Islet of Langerhans (tissue), 1 donor: Measurements from ENCODE around the gene LGMN.
"Not testable (repeated sequence)": the region's sequence is repeated elsewhere in the genome, so short reads cannot be mapped to it uniquely, and the experiment has no call there.

ENCODE experiments used
- FAIRE-seq: peaks from one replicate; lab custom pipeline; 2011; peaks lifted over from hg19 to GRCh38; lab: Jason Lieb, UNC

The LGMN gene

DNA sequence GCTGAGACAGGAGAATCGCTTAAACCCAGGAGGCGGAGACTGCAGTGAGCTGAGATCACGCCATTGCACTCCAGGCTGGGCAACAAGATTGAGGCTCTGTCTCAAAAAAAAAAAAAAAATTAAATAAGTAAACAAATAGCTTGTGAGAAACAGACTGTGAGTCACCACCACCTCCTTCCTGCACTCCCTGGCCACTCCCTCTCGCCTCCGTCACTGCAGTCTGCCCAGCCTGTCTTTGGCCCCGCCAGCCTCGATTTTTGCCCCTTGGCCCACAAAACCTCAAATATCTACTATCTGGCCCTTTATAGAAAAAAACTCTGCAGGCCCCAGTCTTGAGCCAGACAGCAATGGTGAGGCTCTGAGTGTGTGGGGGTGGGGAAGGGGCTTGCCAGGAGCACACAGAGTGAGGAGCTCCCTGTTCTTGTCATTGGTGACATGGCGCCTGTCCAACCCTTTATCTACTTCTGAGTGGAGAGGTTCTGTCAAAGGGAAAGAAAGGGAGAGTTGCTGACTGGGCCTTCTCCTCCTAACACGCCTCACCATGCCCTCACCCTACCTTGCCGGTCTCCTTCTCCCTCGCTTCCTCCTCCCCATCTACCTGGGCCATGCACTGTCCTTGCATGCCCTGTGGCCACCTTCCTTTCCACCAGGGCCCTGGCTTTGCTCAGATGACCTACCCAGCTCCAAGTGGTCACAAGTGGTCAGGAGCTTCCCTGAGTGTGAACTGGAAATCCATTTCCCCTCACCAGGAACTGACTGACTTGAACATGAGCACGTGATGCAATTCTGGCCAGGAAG is 22.1 kb downstream of the LGMN start:
- no peak for FAIRE-seq

DNA sequence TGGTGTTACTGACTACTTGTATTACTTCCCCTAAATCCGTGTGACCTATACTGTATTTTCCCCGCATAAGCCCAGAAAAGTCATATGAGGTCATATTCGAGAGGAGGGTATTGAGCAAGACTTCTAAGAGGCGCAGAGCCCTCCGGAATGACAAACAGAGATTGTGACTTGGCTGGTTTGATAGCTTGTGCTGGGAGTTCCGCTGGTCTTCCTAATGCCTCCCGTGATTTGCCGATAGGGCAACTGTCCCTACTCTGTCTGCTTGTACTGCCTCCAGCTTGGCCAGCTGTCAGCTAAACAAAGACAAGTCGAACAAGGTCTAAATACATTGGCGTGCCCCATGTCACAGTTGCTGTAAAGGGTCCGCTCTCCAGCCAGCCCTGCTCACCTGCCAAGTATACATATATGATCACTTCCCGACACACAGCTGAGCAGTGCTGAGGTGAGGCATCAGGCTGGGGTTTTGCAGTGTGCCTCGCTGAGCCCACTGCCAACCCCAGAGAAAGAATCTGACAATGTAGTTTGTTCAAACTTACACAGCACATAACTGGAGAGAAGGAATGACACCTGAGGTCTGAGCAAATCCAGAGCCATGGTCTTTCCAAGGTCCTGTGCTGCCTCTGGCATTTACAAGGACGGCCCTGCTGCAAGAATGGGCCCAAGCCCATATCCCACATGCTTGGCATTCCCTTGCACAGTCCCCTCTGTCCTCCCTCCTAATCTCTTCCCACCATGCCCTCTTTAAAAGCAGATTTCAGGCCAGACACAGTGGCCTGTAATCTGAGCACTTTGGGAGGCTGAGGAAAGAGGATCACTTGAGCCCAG is 23.7 kb downstream of the LGMN start:
- no peak for FAIRE-seq

DNA sequence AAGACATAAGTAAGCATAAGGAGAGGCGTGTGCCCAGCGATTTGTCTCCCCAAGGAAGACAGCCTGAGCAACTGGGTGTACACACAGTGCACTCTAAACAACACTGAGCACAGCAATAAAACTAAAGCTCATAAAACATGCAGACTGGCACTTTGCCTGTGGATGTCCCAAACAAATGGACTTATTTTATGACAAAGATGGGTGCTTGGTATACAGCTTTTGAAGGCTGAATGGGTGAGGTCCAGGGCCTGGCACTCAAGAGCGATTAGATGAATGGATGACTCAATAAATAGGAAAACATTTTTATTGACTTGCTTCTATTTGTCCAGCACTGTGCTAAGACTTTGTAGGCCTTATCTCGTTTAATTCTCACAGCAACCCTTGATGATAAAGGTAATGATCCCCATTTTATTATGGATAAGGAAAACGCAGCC is 28.5 kb downstream of the LGMN start:
- FAIRE-seq: no peak

GRCh38 chr14:92719421-92719820 is 29.0 kb downstream of the LGMN start:
- FAIRE-seq: no peak

DNA sequence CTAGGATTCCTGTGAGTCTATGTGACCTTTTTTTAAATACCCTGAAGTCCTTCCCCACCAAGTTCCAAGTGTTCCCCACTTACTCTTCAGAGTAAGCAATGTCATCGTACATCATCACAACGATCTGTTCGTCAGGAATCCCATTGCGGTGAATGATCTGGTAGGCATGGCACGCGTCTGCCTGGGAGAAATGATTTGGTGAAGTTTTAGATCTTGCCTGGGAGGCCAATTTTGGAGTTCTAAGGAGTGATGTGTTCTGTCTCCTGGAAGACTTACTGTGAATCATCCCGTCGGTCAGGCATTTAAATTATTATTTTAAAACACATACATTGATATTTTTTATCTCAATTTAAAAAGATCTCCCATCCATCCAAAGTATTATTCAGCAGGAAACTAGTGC is 29.8 kb downstream of the LGMN start:
- FAIRE-seq: no peak

DNA sequence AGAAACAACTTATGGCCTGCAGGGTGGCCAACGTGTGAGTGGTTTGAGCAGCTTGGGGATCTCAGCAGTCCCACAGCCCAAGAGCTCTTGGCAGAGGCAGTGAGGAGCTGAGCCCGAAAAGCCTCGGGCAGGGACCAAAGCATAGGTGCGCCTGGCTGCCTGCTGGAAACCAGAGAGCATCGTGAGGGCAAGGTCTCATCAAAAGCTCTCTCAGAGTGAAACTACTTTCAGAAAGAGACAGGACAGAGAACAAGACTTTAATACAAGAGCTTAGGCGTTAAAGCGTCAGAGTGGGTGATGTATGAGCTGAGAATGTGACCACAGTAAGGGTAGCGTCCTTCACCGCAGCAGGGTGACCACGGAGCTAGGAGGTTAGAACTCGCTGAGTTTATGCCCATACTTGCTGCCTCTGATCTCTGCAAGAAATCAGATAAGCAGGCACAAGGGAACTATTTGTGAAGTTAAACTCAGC is 30.8 kb downstream of the LGMN start:
- FAIRE-seq: no peak

GRCh38 chr14:92716131-92716530 is 32.3 kb downstream of the LGMN start:
- FAIRE-seq: no peak

DNA sequence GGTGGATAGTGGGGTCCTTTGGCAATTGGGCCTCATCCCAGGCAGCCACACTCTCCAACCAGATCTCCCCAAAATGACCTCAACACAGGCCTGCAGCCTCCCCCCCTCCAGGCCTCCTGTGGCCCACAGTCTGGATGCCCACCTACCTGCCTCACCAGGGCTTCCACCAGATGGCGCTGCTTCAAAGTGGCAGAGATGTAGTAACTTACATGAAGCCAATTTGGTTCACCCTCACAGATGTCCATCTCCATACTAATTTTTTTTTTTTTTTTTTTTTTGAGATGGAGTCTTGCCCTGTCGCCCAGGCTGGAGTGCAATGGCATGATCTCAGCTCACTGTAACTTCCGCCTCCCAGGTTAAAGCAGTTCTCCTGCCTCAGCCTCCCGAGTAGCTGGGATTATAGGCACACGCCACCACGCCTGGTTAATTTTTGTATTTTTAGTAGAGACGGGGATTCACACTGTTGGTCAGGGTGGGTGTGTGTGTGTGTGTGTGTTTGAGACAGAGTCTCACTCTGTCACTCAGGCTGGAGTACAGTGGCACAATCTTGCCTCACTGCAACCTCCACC is 33.6 kb downstream of the LGMN start:
- not testable (repeated sequence) for FAIRE-seq

DNA sequence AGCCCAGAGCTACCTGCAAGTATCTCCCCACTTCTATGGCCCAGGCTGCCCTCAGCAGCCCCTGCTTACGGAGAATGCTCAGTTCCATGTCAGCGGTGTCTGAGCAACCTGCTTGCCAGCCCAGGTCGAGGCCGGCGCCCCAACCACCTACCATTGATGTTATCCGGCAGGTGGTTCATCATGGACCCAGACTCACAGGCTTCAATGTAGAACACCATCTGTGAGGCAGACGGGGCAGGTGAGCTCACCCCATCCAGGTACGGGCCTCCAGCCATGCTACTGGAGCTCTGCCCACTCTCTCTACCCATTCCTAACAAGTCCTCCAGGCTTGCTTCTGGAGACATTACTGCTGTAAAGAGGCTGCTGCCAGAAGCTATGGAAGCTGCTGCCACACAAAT is 35.8 kb downstream of the LGMN start:
- no peak for FAIRE-seq

GRCh38 chr14:92711976-92712653 is 36.3 kb downstream of the LGMN start:
- no peak for FAIRE-seq

GRCh38 chr14:92710001-92710341 is 38.5 kb downstream of the LGMN start:
- FAIRE-seq: no peak

DNA sequence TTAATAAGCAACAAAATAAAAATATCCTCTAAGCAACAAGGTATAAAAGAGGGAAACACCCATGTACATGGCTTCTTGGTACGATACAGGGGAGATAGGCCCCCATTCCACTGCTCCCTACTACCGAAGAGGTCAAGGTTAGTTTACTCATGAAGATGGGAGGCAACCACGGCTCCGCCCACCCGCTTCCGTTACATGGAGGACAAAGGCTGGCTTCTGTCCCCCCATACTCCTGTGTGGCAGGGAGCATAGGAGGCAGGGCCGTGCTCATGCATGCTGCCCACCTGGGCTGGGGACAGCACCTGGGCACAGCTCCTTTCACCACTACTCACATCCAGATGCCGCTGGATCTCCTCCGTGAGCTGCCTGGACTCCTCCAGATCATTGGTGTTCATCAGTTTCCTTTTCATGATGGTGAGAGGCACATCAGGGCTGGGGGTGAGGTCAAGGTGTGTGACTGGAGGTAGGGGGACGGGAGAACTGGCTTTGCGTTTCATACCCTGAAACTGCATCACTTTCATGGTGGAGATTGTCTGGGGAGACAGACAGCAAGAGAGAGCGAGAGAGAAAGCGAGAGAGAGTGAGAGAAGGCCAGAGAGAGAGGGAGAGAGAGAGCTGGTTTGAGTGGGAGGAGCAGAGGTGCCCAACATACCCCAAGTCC is 39.0 kb downstream of the LGMN start:
- no peak for FAIRE-seq

DNA sequence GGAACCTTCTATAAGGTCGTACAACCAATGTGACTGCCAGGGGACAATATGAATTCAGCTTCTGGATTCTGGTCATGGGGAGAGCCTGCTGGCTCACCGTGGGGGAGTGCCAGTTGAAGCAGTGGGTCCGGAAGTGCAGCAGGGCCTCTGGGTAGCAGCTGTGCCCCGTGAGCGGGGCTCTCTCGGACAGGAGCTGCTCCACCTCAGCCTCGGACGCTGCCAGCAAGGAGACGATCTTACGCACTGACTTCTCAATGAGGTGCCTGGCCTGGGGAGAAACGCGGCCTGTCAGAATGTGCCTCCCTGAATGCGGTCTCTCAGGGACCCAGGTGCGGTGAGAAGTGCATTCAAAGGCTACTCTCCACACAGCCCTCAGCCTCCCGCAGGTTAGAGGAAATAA is 42.0 kb downstream of the LGMN start:
- FAIRE-seq: no peak

DNA sequence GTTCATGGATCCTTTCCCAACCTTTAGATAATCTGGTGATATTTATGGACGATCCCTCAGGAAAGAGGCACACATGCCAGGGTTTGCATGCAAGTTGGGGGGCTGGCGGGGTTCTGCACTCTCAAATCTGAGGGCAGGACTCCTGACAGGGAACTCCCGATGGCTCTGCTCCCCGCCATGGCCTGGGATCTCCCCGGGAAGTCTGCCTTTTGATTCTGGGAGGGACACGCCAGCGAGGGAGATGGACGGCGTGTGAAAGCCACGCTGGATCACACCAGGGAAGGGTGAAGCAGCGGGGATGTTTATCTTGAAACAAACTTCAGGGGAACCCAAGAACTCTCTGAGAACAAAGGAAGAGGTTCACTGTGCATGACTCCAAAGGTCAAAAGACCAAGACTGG is 43.6 kb downstream of the LGMN start:
- no peak for FAIRE-seq

- FAIRE-seq: no peak
Observed at GRCh38 chr14:92704036-92704804, 44.2 kb downstream of the LGMN start.

DNA sequence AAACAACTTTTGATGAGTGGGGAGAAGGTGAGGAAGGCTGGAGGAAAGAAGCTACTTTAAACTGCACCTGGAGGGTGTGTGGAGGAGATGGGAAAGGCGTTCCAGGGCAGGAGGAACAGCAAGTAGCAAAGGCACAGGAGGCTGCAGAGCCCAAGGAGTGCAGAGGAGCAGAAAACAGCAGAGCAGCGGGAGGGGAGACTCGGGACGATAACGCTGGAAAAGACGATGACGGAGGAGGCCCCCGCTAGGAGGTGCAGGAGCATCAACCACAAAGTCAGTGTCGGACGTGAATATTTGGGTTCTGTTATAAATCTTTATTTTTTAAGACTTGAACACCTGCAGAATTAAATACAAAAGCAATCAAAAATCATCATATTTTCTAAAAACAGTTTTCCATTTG is 44.9 kb downstream of the LGMN start:
- no peak for FAIRE-seq

DNA sequence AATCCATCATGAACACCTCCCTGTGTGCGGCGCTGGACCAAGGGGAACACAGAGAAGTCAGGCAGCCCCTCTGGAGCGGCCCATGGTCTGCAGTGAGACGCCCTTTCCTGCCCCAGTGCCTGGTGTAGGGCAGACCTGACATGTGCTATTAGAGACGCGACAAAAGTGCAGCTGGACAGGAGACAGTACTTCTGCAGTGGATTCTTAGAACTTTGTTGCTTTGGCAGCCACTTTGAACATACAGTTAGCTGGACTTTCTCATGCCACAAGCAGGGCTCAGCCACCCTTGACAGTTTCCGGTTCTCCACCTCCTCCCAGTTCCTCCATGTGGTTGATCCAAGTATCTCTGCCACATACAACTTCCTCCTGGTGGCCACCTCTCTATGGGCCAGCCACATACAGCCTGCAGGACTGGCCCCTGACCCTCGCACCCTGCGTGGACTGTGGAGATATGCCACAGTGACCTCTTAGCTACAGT is 45.9 kb downstream of the LGMN start:
- FAIRE-seq: no peak

GRCh38 chr14:92701826-92702225 is 46.6 kb downstream of the LGMN start:
- no peak for FAIRE-seq

GRCh38 chr14:92698393-92698792 is 50.0 kb downstream of the LGMN start:
- FAIRE-seq: no peak

DNA sequence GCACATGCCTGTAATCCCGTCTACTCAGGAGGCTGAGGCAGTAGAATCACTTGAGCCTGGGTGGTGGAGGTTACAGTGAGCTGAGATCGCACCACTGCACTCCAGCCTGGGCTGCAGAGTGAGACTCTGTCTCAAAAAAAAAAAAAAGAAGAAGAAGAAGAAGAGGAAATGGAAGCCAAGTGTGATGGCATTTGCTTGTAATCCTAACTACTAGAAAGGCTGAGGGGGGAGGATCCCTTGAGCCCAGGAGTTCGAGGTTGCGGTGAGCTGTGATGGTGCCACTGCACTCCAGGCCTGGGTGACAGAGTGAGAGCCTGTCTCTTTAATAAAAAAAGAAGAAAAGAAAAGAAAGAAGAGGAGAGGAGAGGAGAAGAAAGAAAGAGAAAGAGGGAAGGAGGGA is 52.1 kb downstream of the LGMN start:
- FAIRE-seq: no peak

DNA sequence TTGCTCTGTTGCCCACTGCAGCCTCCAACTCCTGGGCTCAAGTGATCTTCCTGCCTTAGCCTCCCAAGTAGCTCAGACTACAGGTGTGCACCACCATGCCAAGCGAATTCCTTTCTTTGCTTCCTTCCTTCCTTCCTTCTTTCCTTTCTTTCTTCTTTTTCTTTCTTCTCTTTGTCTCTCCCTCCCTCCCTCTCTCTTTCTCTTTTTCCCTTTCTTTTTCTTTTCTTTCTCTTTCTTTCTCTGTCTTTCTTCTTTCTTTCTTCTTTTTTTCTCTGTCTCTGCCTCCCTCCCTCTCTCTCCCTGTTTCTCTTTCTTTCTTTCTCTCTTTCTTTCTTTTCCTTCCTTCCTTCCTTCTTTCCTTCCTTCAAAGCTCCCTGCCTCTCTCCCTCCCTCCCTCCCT is 52.9 kb downstream of the LGMN start:
- FAIRE-seq: no peak
